Right hindlimb (tissue), 1 donor: ENCODE results near the gene JAZF1.

ENCODE experiments used
- DNase-seq: peaks from one replicate; pipeline ENCODE4 v3.0.0-alpha.2; 2018

Gene JAZF1

DNA sequence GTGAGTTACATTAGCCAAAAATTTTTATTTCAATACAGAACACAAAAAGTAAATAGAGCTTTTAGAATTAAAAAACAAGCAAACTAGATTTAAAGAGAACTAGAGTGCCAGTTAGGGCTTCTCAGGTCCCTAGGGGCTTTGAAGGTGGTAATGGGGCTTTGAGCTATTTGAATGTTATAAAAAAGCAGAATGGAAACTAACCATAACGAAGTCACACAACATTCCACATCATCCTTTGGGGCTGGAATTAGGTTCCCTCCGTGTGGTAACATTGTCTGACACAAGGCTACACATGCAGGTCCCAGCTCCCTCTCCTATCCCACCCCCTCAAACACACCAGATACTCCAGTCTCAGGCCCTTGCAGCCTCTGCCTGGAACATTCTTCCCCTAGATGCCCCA, 15.3 kb downstream of the JAZF1 start:
- no peak for DNase-seq

DNA sequence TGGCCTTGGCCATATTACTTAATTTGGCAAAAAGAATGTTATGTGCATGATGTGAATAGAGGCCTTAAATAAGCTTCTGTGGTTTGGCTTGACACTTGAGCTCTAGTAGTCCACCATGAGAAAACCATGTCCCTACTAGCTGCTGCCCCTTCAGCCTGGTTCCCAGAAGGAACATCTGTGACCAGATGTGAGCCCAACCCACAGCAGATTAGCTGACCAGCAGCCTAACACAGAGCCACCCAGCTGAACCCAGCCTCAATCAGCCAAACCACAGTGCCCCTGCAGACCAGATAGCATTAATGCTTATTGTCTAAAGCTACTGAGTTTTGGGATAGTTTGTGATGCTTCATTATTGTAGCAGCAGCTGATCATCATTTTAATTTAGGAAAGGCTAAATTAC, 16.6 kb downstream of the JAZF1 start:
- no peak for DNase-seq

DNA sequence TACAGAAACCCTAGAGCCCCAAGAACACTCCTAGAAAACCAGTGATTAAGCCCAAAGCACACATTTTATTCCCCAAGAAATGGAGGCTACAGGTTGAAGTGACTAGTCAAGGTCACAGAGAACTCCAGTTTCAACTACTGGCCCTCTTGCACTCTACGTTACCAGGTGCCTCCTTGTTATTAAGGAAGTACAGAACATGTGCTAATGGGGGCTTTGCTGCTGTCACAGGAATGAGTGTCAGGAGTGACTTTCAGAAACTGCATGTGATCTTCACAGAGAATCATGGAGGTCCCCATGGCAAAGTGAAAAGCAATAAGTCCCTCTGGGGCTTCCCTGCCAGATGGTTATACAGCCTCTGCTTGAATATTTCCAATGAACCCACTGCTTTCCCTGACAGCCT, 19.3 kb downstream of the JAZF1 start:
- no peak for DNase-seq

DNA sequence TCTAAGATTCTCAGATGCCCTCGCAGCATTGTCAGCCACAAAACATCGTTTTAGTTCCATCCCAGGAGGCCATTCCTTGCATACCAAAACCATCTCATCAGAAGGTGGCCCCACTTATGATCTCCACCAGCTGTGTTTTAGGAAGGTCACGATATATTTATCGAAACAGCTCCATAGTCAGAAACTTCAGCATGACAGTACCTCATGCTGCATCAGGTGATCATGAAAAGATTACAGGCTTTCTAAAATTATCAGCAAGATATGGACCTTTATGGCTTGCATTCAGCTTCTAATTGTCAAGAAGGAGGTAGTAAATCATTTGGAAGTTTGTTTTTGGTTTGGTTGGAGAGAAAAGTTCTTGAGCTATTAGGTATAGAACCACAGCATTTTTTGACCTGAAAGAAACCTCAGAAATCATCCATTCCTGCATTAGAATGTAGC, 20.0 kb downstream of the JAZF1 start:
- DNase-seq = no peak

DNA sequence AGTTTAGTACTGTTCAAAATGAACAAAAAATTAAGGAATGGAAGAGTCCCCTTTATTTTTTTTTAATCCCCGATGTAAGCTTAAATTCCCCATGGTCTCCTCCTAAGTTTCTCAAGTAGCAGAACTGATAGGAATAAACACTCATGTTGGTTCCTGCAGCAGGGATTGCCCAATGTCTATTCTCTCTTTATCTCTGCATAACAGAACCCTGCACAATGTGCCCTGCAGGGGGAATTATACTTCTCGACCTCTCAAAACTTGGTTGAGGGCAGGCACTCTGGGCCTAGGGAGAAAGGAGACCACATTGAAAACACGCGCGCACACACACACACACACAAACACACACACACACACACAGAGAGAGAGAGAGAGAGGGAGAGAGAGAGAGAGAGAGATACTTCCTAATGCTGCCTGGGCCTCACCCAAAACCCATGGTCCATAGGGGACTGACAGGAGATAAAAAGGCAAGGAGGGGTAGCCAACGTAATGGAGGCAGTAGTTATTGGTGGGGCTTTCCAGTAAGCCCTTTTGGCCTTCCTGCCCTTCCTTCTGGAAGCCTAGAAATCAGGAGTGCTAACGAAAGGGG, 22.7 kb downstream of the JAZF1 start:
- no peak for DNase-seq

DNA sequence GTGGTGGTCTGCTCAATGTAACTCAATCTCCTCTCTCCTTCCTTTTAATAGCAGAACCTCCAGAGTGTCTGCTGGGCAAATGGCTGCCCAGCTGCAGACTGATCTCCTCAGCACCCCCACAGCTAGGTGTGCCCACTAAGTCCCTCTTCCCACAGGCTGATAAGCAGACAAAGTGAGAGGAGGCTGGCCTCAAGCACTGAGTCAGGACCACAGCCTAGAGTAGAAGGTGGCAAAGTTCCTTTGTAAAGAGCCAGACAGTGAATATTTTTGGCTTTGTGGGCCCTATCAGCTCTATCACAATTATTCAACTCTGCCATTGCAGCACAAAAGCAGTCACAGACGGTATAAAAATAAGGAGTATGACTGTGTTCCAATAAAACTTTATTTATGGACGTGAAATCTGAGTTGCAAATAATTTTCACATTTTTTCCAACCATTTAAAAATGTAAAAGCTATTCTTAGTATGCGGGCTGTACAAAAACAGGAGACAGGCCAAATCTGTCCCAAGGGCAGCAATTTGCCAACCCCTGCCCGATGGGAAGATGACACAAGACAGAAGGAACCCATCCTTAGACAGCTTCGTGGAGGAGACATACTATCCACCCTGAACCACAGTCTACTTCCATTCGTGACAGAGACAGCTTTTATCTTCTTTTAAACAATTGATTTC, 23.4 kb downstream of the JAZF1 start:
- DNase-seq = no peak

DNA sequence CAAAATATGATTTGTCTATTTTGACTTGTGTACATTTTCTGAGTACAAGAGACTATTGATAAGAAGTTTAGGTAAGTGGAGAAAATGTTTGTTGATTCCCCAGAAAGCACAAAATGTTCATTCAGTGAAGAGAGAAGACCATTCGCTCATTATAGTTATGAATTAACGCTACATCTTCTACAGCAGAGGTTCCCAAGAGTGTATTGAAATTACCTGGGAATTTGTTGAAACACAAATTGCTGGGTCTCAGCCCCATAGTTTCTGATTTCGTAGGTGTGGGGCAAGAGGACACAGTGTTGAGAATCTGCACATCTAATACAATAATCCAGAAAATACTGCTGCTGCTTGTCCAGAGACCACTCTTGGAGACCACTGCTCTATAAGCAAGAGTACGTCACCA, 24.2 kb downstream of the JAZF1 start:
- no peak for DNase-seq

DNA sequence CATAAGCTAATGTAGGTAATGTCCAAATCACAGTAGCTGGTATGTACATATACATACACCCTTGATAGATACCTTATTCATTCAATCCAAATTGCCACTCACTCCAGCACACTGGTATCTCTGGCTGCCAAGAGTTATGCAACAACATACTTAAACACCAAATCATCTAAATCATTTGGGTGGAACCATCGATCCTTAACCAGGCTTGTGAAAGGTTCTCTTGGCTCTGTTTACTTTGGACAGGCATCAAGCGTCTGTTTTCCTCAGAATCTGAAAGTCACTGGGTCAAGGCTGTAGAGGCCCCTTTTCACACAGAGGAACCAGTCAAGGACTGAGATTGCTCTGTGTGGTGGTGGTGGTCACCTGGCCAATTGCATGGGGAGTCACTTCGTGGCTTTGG, 24.6 kb downstream of the JAZF1 start:
- no peak for DNase-seq

DNA sequence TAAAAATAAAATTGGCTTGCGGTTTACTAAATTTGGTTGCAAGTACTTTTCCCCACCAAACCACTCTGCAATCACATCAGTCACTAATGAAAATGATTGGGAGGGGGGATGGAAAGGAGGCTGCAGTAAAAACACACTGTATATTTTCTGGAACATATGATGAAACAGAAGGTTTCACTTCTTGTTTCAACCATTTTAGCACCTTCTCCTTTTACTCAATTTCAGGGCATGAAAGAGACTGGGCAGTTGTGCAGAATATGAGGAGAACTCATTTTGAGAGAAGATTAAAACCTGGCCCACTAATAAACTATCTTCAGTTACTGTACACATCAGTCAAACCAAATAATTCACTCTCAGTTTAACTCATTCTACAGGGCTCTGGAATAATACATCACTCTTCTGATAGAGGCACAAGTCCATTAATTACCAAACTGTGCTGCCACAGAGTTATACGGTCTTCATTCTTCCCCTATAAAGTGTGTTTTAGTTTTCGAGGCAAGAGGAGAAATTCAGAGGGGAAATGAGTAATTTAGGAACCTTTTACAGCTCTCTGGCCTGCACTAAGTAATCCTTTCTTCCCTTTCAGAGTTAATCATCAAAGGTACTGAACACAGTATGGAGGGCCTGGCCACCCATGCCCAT, 25.5 kb downstream of the JAZF1 start:
- no peak for DNase-seq

DNA sequence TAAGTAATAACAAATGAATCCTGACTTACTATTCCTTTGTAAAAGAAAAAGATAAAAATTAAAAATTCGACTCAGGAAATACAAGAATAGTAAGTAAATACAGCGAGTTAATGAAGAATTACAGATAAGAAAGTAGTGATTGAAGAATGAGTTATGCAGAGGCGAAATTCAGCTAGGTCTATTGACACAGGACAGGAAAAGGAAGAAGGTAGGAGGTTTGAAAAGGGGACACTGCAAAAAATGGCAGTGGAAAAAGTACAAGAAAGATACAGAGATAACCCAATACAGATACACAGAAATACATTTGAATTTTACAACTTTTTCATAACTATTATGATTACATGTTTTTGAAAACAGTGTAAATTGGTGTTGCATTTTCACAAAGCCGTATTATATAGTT, 28.0 kb downstream of the JAZF1 start:
- no peak for DNase-seq

DNA sequence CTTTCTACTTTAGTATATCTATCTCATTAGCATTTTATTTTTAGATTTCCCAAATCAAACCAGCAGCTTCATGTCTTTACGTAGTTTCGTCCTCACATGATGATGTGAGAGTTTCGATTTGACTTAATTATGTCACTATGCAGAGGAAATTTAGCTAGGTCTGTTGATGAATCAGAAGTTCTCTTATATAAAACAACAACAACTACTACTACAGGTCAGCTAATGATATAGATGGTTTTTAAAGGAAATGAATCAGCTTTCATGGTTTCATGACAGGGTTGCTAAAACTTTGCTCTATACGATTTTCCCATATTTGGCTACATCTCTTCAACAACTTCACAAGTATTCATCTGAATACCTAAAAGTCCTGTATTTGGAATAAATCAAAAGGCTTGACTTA, 28.6 kb downstream of the JAZF1 start:
- DNase-seq = no peak

DNA sequence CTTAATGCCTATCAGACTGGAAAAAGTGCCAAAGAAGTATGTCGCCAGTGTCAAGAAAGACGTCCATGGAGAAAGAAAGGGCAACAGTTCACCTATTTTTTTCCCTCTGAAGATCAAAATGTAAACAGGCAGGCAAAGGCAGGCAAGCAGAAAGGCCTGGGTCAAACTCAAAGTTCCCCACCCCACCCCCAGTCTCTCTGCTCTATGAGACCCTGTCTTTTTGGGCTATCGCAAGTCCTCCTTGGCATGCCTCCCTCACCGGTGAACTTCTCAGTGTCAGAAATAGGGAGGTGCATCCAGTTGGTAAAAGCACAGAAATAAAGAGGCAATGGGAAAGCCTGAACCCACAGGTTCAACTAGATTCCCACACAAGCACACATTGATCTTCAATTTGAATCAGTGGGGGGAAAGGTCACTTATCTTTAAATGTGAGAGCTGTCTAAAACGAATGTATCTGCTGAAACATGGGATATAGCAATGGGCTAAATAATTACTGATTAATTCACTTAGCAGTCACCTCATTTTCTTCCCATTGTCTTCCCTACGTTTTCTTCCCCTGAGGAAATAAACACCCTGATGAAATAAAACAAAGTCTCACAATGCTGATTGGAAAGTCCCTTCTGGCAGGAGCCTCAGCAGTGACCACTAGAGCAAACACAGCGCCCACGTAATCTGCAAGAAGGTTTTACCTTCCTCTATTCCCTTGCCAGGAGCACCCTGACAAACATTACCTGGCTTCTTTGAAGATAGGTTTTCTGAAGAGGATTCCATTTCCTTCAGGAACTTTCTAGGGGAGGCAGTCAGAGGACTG, 31.1 kb downstream of the JAZF1 start:
- DNase-seq = no peak

DNA sequence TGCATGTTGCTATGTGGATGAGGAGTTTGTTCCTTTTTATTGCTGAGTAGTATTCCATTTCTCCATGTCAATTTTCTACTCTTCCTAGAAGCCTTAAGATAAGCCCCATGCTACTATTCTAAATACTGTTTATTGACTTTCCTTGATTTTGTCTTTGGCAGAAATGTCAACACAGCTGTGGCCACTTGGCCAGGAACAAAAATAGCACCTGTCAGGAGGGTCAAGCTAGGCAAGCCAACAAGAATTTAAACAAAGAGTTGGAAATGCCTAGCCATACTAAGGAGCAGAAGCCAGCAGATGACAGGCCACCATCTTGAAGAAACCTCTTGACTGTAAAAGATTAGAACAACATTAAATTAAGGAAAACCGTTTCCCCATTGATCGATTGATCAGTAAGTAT, 34.7 kb downstream of the JAZF1 start:
- no peak for DNase-seq

DNA sequence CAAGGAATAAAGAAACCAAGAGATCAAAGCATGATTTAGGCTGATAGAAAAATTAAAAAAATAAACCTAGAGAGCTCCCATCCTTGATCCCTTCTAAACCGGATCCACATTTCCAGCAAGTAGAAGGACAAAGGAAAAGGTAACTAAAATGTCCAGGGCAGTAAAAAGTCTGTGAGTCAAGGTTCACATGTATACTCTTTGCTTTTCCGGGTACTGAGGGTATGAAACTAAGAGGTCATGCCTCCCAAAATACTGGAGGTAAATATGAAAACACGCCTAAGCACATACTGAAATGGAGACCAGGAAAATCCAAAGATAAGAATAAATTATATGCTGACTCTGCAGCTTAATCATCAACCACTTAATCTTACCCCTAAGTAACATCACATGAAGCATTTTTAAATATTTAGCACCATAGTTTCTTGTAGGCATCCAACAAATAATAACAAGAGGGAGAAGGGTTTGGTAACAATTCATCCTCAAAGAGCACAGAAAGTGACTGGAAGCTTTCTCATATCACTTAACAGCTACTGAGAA, 35.4 kb downstream of the JAZF1 start:
- no peak for DNase-seq

DNA sequence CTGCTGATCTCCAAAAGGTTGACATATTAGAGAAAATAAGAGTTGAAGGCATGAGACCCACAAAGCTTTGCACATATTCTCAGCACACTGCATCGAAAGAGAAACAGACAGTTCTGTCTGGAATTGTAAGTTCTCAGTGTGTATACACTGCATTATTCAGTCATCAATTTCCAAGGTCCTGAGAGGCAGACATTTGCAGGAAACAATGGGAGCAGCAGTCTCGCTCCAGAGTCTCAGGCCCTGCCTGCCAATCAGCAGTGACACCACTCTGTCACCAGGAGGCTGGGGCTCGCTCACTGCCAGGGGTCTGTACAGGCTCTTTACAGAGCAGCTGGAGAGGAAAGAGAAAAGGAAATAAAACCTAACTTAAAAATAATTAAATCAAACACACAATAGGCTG, 36.3 kb downstream of the JAZF1 start:
- DNase-seq = peak; percentile 39

DNA sequence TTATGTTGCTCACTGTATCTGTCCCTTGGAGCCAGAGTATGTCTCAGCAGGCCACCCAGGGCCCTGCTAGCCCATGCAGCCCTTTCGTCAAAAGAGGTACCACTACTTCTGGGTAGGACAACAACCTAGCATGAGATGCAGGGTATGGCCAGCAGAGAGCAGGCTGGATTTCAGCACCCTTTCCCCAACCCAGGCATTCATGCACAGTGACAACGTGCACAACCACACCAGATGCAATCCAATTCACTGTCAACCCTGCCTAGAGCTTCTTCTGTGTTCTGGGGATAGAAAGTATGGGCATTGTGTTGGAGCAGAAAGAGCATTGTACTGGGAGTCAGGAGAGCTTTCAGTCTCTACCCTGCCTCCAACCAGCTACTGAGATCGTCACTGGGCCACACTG, 37.9 kb downstream of the JAZF1 start:
- no peak for DNase-seq

DNA sequence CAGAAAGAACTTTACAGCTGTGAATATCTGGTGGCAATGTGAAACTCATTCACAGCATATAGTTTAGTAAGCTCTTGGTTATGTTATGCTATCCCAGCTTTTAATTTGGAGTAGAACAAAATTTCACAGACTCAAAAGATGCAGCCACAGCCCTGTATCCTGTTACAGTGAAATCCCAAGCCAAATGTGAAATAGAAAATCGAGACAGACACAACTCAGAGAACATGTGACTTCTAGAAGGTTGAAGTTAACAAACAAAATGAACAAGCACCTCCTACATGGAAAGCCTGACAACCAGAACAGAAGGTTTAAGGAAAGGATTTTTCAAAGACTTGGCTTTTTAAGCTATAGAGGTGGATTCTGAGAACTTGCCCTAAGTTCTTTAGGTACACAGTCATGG, 39.6 kb downstream of the JAZF1 start:
- no peak for DNase-seq

DNA sequence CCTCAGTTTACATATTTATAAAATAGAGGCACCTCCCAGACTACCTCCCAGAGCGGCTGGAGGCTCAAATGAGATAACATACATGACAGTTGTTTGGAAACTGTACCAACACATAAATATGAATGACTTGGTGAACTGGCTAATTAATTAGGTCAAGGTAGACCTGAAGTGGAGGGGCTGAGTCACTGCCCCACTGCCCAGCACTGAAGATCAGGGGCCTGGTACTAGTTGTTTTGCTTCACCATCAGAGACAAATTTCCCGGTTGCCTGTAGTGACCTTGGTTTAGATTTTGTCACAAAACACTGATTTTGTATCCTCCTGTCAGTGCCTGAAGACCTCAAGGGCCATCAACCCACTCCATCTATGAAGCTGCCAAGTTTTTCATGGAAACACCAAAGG, 41.8 kb downstream of the JAZF1 start:
- no peak for DNase-seq

DNA sequence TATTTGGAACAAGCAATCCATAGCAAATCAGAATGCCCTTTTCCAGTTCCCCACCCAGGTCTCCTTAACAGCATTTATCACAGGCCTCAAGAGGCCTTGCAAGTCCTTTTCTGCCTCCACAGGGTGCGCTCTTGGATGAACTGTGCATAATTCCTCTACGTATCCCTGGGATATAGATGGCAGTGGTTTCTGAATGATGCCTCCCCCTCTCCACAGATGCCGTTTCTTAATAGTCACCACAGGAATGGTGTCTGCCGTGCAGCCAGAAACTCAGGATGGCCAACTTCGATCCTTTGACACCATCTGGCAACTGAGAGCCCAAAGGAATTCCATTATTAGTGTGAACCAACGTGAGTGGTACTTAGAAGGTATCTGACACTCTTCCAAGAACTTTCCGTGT, 43.1 kb downstream of the JAZF1 start:
- DNase-seq = no peak

DNA sequence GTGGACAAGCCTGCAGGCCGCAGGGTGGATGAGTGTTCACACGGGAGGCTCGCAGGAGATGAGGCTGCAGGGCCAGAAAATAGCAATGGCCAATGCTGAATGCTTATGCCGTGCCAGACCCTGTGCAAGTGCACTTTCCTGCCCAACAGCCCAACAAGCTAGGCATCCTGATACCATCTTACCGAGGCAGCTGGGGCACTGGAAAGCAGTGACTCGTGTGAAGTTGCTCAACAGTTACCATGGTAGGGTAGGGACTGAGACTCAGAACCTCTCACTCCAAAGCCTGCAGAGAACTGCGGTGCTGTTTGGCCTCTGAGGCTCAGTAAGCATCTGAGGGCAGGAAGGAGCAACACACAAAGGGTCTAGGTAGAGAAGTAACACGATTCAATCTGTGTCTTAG, 43.7 kb downstream of the JAZF1 start:
- DNase-seq = no peak

DNA sequence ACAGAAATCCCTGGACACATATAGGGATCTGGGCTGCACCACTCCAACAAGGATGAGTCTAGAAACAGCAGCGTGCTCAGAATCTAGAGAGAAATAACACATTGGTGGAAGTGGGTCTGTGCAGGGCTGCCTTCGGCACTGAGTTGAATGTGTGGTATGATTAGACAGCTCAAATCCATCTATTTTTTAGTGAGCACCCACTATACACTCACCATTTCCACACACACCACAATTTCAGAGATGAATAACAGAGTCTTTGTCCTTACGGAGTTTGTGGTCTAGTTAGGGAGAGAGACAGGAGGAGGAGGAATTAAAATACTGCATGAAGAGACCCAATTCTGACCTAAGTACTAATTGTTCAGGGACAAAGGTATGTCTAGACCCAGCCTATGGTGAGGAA, 44.2 kb downstream of the JAZF1 start:
- DNase-seq = no peak

DNA sequence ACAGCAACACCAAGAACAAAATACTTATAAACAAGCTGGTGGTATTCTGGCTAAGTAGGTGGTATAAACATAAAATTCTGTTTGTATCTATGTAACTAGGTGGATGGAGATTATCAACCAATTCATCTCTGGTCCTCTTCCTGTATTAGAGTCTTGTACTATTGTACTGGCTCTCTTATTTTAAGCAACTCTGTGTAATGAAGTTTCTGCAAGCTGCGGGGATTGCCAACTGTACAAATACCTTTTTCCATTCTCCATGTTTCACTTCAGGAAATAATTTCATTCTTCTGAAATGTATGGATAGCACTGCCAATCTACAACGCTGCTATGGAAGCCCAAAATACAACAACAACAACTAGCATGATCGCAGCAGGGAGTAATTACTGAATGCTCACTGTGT, 44.8 kb downstream of the JAZF1 start:
- no peak for DNase-seq

DNA sequence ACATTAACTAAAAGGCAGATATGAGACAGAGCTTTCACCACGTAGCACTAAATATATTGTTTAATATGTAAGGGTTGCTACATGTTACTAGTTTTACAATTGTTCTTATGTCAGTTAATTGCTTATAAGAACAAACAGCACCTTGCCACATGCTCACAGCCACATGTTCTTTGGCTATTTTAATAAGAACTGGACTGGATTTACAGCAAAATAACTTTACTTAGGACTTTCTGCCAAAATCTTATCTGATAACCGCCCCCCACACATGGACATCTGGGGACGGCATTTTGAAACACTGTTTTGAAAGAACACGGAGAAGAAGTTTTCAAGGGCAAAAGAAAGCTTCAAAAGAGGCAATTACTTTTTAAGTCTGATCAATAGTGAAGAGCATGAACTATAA, 45.3 kb downstream of the JAZF1 start:
- DNase-seq = no peak

DNA sequence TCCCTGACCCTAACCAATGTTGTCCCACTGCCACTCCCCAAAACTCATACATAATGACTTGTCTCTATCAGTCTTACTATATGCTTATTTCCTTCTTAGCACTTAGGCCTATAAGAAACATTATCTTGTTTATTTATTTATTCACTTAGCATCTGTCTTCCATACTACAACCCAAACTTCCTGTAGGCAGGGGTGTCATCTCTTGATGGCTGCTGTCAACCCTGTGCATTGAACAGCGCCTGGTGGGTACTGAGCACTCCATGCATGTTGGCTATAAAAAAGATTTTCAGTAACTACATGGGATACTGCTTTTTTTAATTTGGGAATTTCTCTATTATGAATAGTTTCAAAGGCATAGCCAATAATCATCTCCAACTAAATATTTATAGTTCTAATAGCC, 46.7 kb downstream of the JAZF1 start:
- DNase-seq = no peak
